ES-I3 (cell line): ENCODE results near the gene NTRK2.

Experiments
- H3K36me3 ChIP-seq: 2 replicates; pipeline ENCODE4 v1.6.1; 2013; ENCODE audit warnings: mild to moderate bottlenecking, low read length, control low read depth, moderate library complexity; ENCODE audit not compliant: insufficient read depth
- H3K4me1 ChIP-seq: 2 replicates; pipeline ENCODE4 v1.6.1; 2013; ENCODE audit warnings: mild to moderate bottlenecking, control low read depth, low read length; ENCODE audit not compliant: insufficient read depth
- H3K9ac ChIP-seq: 2 replicates; pipeline ENCODE4 v1.6.1; 2013; ENCODE audit warnings: low read depth, mild to moderate bottlenecking, low read length, moderate library complexity
- H3K9me3 ChIP-seq: 2 replicates; pipeline ENCODE4 v1.6.1; 2013; ENCODE audit warnings: mild to moderate bottlenecking, low read length, moderate library complexity; ENCODE audit not compliant: control insufficient read depth, insufficient read depth

Gene NTRK2

DNA sequence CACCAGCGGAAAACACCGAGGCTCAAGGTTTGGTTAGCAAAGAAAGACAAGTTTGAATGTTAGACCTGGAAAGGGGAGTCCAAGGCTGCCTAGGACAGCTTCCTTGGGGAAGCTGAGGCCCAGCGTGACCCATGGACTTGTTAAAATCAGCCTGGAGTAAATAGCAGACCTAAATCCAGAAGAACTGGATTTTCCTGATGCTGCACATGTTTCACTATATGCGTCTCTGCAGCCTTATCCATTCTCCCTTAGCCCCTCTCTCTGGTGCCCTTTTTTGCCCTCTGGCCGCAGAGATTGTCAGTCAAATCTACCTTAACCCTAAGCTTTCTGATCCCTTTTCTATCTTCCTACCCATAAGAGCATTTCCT lies 119.9 kb downstream of the NTRK2 start:
- Histone ChIP-seq H3K9me3 (no peaks in the 10 kb centered on the region), H3K4me1 (no peaks in the 10 kb centered on the region), H3K9ac (no peak overlapping the region), H3K36me3 (no peaks in the 10 kb centered on the region)

- H3K4me1 ChIP-seq, result no peaks in the 10 kb centered on the region
- no peak overlapping the region for H3K9ac ChIP-seq
- H3K9me3 ChIP-seq, result no peaks in the 10 kb centered on the region
- no peaks in the 10 kb centered on the region for H3K36me3 ChIP-seq
Measured at GRCh38 chr9:84791643-84792042, 122.1 kb downstream of the NTRK2 start.

DNA sequence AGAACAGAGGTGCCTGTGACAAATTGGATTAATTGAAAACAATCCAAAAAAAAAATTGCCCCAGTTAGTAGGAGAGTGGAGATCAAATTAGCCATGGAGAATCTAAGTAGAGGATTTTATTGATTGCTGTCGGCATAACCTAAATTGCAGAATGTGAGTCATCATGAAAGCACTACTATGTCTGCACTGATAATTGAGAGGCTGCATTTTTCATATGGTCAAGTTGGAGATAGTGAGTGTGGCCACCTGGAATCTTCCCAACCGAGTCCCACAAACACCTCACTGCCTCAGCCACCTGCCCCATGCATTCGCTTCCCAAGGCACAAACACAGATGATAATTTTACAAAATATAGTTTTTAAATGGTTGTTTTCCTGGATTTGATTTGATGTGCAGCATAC lies 123.7 kb downstream of the NTRK2 start:
- H3K9me3 ChIP-seq, result no peaks in the 10 kb centered on the region
- H3K9ac ChIP-seq, result no peak overlapping the region
- H3K36me3 ChIP-seq, result no peaks in the 10 kb centered on the region
- H3K4me1 ChIP-seq, result no peaks in the 10 kb centered on the region

- no peak overlapping the region for H3K9ac ChIP-seq
- no peaks in the 10 kb centered on the region for H3K36me3 ChIP-seq
- no peaks in the 10 kb centered on the region for H3K9me3 ChIP-seq
- H3K4me1 ChIP-seq, result no peaks in the 10 kb centered on the region
Measured at GRCh38 chr9:84794981-84795637, 125.6 kb downstream of the NTRK2 start.

GRCh38 chr9:84796404-84796803 lies 126.9 kb downstream of the NTRK2 start:
- Histone ChIP-seq H3K4me1 (no peaks in the 10 kb centered on the region), H3K9ac (no peak overlapping the region), H3K9me3 (no peaks in the 10 kb centered on the region), H3K36me3 (no peaks in the 10 kb centered on the region)

DNA sequence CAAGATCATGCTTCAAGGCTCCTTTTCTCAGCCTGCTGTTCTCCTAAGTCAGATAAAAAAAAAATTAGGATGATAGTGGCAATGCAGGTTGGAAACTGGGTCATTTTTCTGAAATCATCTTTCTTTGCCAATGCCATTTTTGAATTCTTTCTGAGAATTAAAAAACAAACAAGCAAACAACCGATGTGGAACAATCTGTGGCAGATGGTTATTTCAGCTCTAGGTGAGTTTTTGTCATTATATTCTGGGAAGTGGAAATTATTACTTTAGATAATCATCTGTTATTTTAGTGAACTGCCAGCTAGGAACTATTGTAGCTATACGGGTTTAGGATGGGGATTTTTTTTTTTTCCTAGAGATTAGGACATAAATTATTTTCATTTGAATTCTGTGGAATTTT lies 129.7 kb downstream of the NTRK2 start:
- Histone ChIP-seq H3K4me1 (no peaks in the 10 kb centered on the region), H3K9me3 (no peaks in the 10 kb centered on the region), H3K36me3 (no peaks in the 10 kb centered on the region), H3K9ac (no peak overlapping the region)

- Histone ChIP-seq H3K36me3 (no peaks in the 10 kb centered on the region; the same call in 1 of the 2 replicates), H3K9me3 (no peaks in the 10 kb centered on the region), H3K9ac (no peak overlapping the region), H3K4me1 (no peaks in the 10 kb centered on the region)
Measured at GRCh38 chr9:84804951-84805694, 135.6 kb downstream of the NTRK2 start.

DNA sequence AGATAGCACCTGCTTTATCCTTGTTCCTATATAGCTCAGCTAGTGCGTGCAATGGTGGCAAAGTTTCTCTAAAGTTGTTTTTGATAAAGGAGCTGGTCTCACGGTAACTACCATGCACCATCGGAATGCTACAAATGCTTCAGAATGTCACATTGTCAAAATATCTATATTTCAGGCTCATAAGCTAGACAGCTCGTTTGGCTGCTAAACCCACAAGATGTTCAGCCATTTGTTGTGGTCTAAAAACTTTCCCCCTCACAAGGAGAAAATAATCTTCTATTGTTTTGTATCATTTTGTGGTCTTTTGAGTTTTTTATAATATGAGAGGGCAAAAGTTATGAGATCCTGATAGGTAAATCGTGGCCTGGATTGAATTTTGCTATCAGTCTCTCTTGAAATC lies 137.9 kb downstream of the NTRK2 start:
- Histone ChIP-seq H3K4me1 (no peaks in the 10 kb centered on the region; the same call in 1 of the 2 replicates), H3K9me3 (no peaks in the 10 kb centered on the region), H3K36me3 (no peaks in the 10 kb centered on the region; the same call in 1 of the 2 replicates), H3K9ac (no peak overlapping the region)

DNA sequence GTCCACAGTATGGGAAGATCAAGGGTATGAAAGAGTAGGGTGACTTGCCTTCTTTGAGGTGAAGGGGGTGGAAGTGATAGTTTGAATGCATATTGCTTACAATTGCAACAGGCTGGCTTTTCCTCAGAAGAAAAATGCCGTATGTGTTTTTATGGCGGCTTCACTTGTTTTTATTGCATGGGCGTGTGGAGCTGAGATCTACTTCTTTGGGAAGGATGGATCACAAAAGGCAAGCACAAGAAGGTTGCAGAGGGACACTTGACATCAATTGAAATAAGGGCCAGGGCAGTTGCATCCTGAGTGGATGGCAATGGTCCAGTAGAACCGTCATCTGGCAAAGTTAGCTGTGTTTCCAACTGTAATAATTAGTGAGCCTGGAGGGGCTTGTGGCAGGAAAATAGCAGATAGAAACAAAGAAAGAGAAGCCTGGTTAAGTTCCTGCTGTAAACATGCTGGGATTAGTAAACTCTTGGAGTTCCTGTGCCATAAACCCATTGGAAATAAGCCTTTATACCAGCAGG lies 138.4 kb downstream of the NTRK2 start:
- Histone ChIP-seq H3K9ac (no peak overlapping the region), H3K9me3 (no peaks in the 10 kb centered on the region), H3K4me1 (no peaks in the 10 kb centered on the region; the same call in 1 of the 2 replicates), H3K36me3 (no peaks in the 10 kb centered on the region; the same call in 1 of the 2 replicates)

DNA sequence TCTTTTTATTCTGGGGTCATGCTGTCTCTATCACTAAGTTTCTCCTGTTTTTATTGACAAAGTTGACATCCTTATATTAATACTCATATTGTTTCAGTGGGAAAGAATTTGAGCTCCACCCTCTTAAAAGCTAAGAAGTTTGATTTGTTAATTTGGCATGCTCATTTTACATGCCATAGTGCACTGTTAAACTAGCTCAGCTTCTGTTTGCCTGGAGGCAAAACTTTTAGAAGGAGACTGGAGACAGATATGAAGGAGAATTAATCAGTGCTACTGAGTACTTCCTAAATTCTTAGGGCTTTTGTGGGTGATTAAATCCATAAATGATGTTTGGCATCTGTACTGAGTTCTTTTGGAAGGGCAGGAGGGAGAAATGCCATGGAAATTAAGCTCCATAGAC lies 138.9 kb downstream of the NTRK2 start:
- Histone ChIP-seq H3K36me3 (no peaks in the 10 kb centered on the region; the same call in 1 of the 2 replicates), H3K9ac (no peak overlapping the region), H3K4me1 (no peaks in the 10 kb centered on the region; the same call in 1 of the 2 replicates), H3K9me3 (no peaks in the 10 kb centered on the region)

DNA sequence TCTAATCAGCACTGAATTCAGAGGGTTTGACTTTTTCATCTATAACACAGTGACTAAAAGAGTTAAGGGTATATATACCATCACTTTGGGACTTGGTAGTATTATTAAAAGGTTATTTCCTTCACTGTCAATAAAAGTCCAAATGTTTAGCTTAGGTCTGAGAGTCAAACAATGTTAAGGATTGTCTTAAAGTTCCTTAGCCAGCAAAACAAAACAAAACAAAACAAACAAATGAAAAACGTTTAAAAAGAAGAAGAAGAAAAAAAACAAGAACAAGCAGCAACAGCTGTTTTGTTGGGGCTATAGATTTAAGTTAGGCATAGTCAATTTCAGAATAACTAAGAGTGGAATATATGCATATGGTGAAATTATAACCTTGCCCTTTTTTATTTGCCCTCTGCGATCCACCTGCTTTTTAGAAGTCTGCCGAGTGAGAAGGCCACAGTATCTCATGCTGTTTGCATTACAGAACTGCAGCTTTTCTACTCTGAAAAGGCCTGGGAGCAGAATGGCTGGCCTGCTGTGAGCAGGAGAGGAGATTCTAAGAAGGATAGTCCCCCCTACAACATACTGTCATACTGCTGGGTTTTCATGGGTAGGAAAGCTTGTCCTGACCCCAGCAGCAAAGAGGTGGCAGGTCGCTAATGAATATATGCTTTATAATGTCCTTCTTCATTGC lies 141.7 kb downstream of the NTRK2 start:
- H3K9ac ChIP-seq, result no peak overlapping the region; the same call in 1 of the 2 replicates
- no peaks in the 10 kb centered on the region for H3K9me3 ChIP-seq
- H3K36me3 ChIP-seq, result no peaks in the 10 kb centered on the region
- no peaks in the 10 kb centered on the region; the same call in 1 of the 2 replicates for H3K4me1 ChIP-seq

GRCh38 chr9:84811751-84812074 lies 142.2 kb downstream of the NTRK2 start:
- H3K9ac ChIP-seq, result no peak overlapping the region; the same call in 1 of the 2 replicates
- no peaks in the 10 kb centered on the region; the same call in 1 of the 2 replicates for H3K4me1 ChIP-seq
- no peaks in the 10 kb centered on the region for H3K9me3 ChIP-seq
- H3K36me3 ChIP-seq, result no peaks in the 10 kb centered on the region

DNA sequence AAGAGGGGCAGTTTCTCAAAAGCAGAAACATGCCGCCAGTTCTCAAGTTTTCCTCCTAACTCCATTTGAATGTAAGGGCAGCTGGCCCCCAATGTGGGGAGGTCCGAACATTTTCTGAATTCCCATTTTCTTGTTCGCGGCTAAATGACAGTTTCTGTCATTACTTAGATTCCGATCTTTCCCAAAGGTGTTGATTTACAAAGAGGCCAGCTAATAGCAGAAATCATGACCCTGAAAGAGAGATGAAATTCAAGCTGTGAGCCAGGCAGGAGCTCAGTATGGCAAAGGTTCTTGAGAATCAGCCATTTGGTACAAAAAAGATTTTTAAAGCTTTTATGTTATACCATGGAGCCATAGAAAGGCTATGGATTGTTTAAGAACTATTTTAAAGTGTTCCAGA lies 142.8 kb downstream of the NTRK2 start:
- no peak overlapping the region for H3K9ac ChIP-seq
- H3K4me1 ChIP-seq, result no peaks in the 10 kb centered on the region; the same call in 1 of the 2 replicates
- no peaks in the 10 kb centered on the region for H3K36me3 ChIP-seq

DNA sequence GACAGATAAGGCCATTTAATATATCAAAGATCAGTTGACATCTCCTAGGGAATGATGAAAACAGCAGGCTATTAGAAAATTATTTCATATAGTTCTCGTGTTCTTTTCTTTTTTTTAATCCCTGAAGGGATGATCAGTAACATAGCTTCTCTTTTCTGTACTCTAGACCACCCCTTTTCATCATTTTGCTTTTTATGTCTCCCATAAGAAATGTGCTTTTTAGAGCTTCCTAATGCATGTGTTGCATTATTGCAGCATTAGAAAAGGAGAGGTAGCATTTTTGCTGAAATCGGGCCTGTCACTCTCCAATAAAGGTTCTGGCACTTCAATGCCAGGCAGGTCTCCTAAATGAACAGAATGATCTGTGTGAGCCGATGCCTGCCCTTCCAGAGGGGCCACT lies 143.3 kb downstream of the NTRK2 start:
- Histone ChIP-seq H3K36me3 (no peaks in the 10 kb centered on the region), H3K4me1 (no peaks in the 10 kb centered on the region; the same call in 1 of the 2 replicates), H3K9me3 (no peaks in the 10 kb centered on the region), H3K9ac (no peak overlapping the region)

More for the DNA sequence above, 142.8 kb downstream of the NTRK2 start:
- H3K9me3 ChIP-seq, result no peaks in the 10 kb centered on the region
